Stimulated activated CD4-positive, alpha-beta T cell treated with anti-CD3 and anti-CD28 coated beads, Interleukin-15, amount 100 ng/mL, for 24 hours (primary cell): ENCODE data around the gene APMAP.
"Not testable (repeated sequence)": the region's sequence is repeated elsewhere in the genome, so short reads cannot be mapped to it uniquely, and the experiment has no call there.

Experiments used
- DNase-seq: peaks from one replicate; pipeline ENCODE4 v3.0.0-alpha.2; 2020

Gene APMAP

GRCh38 chr20:24929867-24930723 is 62.5 kb downstream of the APMAP start:
- not testable (repeated sequence) for DNase-seq

GRCh38 chr20:24929259-24929658 is 63.3 kb downstream of the APMAP start:
- not testable (repeated sequence) for DNase-seq

- not testable (repeated sequence) for DNase-seq
These were observed 71.8 kb downstream of the APMAP start for GRCh38 chr20:24920706-24921105.

- DNase-seq, result not testable (repeated sequence)
These were observed 72.9 kb downstream of the APMAP start for GRCh38 chr20:24919665-24920064.

GRCh38 chr20:24918579-24919566 is 73.7 kb downstream of the APMAP start:
- DNase-seq, result no peak

GRCh38 chr20:24917797-24918578 is 74.6 kb downstream of the APMAP start:
- DNase-seq, result peak; percentile 67

- no peak for DNase-seq
These were observed 75.5 kb downstream of the APMAP start for GRCh38 chr20:24917056-24917455.

GRCh38 chr20:24916412-24916811 is 76.1 kb downstream of the APMAP start:
- DNase-seq, result no peak

GRCh38 chr20:24915892-24916291 is 76.7 kb downstream of the APMAP start:
- DNase-seq, result no peak

GRCh38 chr20:24915440-24915839 is 77.1 kb downstream of the APMAP start:
- no peak for DNase-seq

- DNase-seq, result no peak
These were observed 77.9 kb downstream of the APMAP start for GRCh38 chr20:24914388-24915241.

- DNase-seq, result no peak
These were observed 79.4 kb downstream of the APMAP start for GRCh38 chr20:24913076-24913628.
